GDM1 (cell line): ENCODE data around the gene ASB15.
"Not testable (repeated sequence)": the region's sequence is repeated elsewhere in the genome, so short reads cannot be mapped to it uniquely, and the experiment has no call there.

Experiments used
- DNase-seq: peaks from one replicate; lab custom pipeline; 2025; lab: John Stamatoyannopoulos, UW

Gene ASB15

DNA sequence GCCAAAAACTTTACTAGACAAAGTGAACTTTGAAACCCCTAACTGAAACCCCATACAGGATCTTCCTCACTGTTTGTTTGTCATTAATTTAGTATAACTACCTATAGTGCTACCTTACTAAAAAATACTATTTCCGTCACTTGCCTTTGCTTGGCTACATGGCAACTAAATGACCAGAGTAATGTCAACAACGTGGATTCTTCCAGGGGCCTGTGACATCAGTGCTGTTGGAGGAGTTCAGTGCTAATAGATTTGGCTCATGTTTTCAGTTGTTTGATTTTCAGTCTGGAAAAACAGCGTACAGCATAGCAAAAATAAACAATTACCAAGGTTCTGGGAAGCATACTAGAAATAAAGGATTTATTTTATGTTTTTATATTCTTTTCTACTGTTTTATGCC is 3.0 kb upstream of the ASB15 start:
- DNase-seq = no peak

DNA sequence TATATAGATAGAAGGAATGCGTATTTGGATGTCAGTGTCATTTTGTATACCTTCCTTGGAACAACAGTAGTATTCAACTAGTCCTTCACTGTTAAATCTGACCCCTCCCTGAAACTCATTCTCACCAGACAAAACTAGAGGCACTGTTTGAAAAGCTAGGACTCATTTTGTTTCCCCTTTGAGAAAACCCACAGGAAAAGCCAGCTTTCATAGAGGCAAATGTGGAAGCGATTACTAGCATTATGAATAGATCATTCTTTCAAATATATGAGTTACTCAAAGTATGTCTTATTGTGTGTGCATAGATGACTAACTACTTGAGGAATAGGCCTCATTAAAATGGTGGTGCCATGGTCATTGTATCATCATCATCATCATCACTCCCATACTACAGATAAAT is 1.9 kb upstream of the ASB15 start:
- DNase-seq = no peak

DNA sequence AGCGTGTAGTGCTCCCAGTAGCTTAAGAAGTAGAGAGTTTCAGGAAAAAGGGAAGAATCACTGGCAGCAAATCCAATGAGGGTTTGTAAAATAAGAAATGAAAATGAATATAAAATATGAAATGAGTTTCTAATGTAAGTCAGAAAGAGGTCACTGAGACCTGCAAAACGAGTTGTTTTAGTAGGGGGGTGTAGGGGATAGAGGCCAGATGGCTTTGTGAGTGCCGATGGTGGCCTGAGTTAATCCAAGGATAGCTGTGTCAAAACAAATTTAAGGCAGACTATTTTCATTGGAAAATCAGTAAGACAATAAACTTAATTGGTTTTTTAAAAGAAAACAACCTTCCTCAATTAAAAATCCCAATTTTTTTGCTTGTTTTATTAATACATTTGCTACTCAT is 745 bp upstream of the ASB15 start:
- DNase-seq = no peak

DNA sequence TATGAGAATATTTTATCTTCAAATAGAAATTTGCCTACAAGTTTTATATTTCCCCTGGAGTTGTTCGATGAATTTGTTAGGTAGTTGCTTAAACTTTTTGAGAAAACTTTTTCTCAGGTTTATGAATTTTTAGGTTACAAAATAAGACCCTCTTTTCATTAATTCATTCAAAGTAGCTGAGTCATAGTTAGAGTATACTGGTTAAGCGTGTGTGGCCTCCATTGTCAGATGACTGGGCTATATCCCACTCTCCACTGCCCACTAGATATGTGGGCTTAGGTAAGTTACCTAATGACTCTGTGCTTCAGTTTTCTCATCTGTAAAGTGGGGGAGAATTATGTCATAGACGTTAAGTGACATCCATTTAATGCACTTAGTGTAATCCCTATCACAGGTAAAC is 1.0 kb downstream of the ASB15 start:
- no peak for DNase-seq

DNA sequence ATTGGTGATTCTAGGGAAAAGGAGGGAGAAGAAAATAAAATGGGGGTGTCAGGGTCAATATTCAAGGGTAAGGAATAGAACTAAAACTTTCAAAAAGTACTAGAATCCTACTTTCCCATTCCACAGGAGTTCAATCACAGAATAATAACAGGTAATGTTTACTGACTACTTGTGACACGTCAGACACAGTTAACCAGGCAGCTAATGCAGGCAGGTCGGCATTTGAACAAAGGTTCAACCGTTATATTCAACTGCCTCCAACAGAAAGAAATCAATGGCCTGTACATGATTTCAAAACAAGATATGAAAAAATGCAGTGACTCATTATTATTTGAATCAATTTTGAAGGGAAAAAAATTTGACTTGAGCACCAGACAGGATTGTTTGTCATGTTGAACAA is 3.1 kb downstream of the ASB15 start:
- no peak for DNase-seq

DNA sequence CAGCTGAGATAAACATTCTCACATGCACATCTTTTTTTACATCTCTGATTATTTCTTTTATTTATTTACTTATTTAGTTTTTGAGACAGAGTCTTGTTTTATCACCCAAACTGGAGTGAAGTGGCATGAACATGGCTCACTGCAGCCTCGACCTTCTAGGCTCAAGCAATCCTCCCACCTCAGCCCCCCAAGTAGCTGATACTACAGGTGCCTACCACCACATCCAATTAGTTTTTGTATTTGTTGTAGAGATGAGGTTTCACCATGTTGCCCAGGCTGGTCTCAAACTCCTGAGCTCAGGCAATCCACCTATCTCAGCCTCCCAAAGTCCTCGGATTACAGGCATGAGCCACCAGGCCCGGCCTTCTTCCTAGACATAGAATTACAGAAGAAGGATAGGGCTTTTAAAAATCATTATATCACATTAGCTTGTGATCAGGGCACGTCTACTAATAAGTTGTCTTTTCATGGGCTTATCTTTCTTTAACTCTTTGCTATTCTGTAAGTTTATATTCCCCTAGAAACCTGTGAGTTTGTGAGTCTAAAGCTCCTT is 5.9 kb downstream of the ASB15 start:
- no peak for DNase-seq

DNA sequence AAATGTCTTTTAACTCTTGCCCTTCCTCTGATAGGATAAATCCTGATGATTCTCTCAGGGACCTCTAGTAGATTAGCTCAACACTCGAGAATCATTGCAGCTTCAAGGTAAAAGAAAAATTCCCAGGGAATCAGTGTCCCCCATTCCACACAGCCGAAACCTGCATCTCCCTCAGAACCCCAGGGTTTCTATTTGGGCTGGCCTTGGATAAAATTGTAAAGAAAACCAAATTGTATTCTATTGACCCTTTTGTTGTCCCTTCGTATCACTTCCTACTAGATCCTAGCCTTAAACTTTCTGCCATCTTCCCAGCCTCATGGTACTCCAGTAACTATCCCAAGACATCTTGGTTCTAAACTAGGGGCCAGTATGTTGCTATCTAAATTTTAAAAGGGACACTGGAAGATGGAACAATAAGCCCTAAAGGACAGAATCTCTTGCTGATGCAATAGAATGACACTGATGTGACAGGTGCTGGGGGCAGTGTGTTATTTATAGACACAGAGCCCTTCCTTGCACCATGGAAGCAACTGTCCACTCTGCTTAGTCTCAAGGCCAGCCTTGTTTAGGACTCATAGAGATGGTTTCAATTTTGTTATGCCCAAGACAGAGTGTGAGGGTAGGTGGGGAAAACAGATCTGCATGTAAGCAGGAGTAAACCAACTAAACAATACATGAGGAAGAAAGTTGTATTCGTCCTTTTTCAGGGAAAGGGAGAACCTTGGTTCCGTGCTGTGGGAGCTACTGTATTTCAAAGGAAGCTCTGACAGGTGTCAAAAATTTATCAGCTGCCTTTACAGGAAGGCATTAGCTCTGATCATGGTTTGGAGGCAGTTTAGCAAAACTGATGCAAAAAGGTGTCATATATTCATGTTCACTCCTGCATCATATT is 7.6 kb downstream of the ASB15 start:
- no peak for DNase-seq

DNA sequence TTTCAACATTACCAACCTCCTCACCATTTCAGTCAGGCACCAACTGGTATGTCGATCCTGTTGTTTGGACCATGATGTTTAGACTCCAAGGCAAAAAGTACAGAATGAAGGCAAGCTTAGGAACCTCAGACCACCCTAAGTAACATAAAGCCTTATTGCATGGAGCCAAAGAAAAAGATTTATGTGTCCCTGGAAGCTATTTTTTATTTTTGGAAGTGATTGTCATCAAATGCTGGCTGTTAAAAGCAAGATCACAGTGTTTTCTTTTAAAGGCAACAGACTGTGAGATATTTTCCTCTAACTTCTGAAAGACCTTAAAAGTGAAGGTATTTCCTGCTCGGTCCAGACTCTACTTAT is 8.2 kb downstream of the ASB15 start:
- no peak for DNase-seq

DNA sequence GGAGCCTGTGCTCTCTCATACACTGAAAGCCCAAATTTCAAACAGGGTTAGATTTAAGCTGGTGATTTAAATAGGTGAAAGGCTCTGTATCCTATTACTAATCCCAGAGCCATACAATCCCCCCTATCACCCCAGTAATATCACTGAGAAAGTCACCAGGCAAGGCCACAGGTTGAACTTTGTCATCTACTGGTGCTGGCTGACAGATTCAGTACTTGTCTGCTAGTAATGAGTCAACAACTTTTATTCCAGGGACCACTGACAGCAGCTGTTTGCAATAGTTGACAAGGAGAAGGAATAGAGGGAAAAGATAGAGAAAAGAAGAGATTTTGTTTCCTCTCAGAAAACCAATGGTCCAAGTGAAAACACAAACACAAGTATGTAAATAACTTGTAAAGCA is 10.4 kb downstream of the ASB15 start:
- DNase-seq = no peak

DNA sequence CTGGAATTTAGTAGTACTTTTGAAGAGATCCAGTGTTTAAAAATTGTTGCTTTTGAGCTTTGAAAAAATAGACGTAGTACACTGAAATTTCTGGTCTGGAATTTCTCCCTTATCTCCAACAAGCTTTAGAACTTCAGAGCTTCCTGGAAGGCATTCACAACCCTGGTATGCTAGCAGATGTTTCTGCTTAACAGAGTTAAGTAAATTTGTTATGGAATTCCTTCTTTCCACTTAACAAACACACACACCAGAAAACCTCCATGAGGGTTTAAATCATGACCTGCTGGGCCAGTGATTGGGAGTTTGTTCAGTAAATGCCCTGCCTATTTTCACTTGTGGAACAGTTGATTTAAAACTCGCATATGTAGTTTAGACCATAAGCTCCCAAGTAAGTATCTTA is 13.7 kb downstream of the ASB15 start:
- DNase-seq = no peak

DNA sequence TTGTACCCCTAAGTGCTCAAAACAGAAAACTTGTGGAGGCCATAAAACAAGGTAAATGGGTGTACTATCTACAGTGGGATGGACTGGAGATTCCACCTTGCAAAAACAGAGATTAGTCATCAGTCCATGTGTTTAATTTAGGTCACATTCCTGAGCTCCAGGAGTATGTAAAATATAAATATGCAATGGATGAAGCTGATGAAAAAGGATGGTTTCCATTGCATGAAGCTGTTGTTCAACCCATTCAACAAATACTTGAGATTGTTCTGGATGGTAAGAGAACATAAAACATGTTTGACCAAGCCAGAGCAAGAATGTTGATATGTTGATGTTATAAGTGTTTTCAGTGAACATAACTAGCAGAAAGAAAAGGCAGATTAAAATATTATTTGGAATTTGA is 14.6 kb downstream of the ASB15 start:
- DNase-seq = no peak

DNA sequence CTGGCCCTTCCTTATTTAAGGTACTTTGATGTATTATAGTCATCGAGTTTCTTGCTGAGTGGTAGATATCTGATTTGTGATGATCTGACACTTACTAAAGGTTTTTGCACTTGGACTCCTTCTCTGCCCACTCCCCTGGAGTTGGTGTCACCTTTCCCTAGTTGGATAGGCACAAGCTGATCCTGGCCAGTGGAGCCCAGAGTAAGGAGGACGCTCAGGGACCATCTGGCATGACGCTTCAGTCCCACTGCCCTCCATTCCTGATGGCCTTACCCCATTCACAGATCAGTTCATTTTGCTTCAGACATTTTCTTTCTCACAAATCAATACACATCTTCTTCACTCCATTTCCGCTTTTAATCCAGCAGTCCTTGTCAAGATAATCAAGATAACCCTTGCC is 20.1 kb downstream of the ASB15 start:
- no peak for DNase-seq

DNA sequence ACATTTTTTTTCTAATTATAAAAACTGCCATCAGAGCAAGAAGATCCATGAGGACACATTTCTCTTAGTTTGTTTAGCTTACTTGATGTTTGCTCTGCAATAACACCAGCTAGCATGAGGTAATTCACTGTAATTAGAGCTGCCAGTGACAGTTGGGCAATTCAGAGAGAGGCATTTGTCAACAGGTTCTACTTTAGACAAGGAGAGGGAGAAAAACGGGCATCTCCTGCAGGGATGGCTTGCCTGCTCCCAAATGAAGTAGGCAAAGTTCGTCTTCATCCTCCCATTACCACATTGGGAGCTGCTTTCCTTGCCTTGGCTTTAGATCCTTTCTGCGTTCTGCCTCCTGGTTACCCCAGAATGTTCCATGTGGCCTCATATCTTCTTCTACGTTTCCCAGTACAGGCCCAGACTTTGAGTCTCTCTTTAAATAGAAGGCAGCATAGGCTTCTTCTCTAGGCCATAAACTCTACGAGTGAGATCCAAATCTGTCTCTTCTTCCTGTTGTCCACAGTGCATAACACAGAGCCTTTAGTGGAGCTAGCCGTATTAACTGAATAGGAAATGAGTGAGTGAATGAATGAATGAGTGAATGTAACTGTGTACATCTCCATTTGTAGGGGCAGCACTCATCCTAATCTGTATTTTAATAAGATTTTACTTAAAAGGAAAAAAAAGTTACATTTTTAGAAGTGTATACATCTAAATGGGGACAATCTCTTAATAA is 21.2 kb downstream of the ASB15 start:
- DNase-seq = no peak

DNA sequence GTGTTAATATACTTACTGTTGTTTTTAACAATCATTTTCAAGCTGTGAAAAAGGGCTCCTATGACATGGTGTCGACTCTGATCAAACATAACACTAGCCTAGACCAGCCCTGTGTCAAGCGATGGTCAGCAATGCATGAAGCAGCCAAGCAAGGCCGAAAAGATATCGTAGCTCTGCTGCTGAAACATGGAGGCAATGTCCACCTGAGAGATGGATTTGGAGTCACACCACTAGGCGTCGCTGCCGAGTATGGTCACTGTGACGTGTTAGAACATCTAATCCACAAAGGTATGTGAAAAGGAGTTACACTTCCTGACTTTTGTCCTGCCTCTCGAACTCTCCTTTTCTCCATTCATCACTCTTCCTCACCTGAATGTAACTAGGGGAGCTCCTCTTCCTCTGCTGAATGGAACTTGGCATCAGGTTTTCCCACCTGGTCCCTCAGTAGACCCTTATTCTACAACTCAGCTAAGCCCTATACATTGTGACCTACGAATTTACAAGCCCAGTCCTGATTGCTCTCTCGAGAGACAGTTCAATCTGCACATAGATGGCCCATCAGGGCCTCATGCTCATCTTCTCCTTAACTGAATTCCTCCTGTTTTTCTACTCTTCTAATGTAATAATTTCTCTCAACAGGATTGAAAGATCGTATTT is 23.0 kb downstream of the ASB15 start:
- peak; percentile 20 for DNase-seq

DNA sequence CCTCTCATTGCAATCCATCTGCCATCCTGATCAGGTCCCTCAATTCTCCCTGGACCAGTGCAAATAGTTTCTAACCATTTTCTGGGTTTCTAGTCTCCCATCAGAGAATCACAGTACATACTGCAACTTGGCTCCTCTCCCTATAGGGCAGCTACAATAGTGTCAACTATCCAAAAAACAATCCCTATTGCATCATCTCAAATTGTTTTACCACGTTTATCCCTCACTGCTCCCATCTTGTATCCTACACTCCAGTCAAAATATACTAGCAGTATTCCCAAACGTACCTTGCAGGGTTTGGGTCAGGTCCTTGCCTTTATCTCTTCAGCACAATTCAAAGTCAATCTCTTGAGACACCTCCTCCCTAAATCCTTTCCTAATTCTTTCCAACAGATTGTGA is 23.6 kb downstream of the ASB15 start:
- DNase-seq = no peak

DNA sequence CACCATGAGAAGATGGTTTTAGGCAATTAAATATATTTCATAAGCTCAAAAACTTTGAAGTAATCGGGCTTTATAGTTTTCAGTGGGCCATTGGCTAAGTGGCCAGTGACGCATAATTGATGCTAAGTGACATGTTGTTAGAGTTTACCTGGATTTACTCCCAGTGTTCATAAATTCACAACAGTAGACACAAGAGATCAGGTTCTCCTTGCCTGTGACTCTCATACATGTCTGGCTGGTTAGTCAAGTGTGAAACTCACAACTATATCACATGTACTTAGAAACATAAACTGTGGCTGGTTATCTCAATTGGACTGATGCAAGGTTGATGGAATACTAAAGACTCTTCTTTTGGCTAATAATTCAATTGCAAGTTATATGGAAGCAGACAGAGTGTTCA is 26.2 kb downstream of the ASB15 start:
- no peak for DNase-seq

DNA sequence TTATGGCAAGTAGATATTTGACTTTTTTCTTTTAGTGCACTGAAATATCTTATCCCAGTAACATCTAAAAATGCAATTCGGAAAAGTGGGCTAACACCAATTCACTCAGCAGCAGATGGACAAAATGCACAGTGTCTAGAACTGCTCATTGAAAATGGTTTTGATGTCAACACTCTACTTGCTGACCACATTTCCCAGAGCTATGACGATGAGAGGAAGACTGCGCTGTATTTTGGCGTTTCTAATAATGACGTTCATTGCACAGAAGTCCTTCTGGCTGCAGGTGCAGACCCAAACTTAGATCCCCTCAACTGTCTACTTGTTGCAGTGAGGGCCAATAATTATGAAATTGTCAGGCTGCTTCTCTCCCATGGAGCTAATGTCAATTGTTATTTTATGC is 27.2 kb downstream of the ASB15 start:
- DNase-seq = no peak

DNA sequence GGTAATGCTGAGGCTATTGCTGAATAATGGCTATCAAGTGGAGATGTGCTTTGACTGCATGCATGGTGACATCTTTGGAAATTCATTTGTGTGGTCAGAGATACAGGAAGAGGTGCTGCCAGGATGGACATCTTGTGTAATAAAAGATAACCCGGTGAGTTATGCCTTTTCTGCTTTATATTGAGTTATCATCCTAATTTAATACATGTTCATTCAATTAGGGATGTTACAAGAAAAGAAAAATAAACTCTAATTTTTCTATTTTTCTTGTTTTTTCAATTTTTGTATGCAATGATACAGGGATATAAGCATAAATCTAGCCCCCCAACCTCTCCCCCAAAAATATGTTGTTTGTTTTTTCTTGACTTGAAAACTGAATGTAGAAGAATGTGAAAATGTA is 27.7 kb downstream of the ASB15 start:
- DNase-seq = no peak

DNA sequence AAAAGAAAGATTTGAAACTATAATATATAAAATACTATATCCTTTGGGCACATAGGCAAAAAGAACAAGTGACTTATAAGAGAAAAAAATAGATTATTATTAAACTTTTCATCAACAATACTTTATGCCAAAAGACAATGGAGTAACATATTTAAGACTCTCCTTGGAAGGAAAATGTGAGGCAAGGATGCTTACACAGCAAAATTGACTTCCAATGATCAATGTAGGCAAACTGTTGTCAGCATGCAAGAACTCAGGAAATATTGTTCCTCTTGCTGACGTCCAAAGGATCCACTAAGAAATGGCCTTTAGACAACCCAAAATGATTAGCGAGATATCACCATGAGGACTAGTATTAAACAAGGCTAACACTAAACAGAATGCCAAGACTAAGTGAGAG is 31.2 kb downstream of the ASB15 start:
- no peak for DNase-seq

DNA sequence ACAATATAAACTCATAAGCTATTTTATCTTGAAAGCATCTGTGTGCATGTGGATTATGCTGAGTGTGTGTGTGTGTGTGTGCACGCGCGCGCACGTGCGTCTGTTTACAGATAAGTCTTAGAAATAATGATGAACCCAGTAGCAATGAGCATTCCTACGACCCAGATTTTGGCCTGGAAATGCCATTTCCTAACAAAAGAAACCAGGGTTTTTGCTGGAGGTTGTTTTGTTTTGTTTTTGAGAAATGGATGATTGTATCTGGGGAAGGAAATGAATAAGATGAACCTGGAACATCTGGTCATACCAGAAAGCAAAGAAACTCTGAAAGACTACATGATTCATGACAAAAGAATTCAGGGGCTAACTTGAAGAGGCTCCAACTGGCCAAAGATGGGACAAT is 31.9 kb downstream of the ASB15 start:
- DNase-seq = no peak

DNA sequence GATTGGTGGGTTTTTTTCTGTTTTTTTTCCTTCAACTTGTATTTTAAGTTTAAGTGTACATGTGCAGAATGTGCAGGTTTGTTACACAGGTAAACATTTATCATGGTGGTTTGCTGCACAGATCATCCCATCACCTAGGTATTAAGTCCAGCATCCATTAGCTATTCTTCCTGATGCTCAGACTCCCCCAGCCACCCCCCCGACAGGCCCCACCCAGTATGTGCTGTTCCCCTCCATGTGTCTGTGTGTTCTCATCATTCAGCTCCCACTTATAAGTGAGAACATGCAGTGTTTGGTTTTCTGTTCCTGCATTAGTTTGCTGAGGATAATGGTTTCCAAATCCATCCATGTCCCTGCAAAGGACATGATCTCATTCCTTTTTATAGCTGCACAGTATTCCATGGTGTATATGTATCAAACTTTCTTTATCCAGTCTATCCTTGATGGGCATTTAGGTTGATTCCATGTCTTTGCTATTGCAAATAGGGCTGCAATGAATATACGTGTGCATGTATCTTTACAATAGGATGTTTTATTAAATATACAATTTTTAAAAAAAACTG is 32.5 kb downstream of the ASB15 start:
- not testable (repeated sequence) for DNase-seq

DNA sequence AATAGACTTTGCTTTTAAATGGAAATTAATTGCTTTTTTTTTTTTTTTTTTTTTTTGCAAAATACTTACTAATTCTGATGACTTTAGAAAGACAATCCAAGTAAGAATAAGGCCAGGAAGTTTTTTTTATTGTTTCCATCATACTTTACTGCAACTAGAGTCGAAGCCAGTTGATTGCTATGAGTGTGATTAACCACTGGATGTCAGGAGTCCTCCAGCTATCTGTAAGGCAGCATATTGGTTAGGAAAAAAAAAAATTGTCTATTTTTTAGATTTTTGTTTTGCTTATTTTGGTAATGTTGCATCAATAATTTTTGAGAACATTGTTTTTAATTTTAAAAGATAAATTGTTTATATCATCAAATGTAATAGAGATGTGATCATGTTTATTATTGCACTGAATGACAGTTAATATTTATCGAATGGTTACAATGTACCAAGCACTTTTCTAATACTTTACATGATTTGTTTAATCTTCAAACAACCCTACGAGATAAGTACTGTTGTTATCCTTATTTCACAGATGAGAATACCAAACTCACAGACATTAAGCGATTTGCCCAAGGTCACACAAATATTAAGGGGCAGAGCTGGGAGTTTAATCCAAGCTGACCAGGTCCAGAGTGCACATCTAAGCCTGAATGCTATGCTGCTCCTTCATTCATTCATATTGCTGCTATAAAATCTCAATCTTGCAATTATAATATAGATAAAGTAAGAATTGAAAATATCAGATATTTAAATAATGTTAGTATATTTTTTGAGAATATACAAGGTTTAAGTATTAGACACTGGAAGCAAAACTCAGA is 34.1 kb downstream of the ASB15 start:
- no peak for DNase-seq
